ENCODE results near the gene ETNK1.

The ETNK1 gene

DNA sequence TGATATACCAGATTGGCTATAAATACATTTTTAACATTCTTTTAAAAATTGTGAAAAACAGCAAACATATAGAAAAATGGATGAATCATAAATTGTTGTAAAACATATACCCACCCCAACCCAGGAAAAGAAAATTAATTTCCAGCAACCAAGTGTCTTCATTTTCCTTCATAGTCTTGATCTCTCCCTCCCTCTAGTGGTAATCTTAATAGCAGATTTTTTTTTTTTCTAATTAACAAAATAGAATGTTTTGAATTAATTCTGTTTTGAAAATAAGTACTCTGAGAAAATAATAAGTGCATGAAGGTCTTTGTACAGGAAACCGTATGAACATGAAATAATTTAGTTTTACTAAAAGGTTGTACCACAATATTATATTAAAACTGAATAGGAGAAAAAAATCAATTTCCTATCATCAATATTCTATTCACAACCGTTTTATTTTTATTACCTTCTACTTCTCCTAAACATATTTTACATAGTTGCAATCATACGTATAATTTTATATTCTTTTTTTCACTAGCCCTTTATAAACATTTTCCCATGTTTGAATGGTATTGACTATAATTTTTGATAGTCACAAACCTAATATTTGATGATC is 7.0 kb downstream of the ETNK1 start:
- 93 to 100% methylated on average over 2 of the region's 3 CpGs for WGBS, 2 experiments
- H3K9me3 ChIP-seq (ENCODE audit: control insufficient read depth, low read length), result no peaks in the 10 kb centered on the region
- H3K27ac ChIP-seq (ENCODE audit: insufficient read depth, low read depth, low read length, poor library complexity, severe bottlenecking), result no peak overlapping the region
- H3K27me3 ChIP-seq (ENCODE audit: control insufficient read depth, insufficient read depth, low read length, poor library complexity, severe bottlenecking), result no peaks in the 10 kb centered on the region
- no peak overlapping the region for H3K4me3 ChIP-seq (ENCODE audit: insufficient read depth, low read depth, low read length)
- H3K4me1 ChIP-seq (ENCODE audit: control insufficient read depth, insufficient read depth, low read length), result peaks cover 10% of the 10 kb centered on the region
- H3K36me3 ChIP-seq (ENCODE audit: control insufficient read depth, insufficient read depth, low read length), result no peaks in the 10 kb centered on the region

DNA sequence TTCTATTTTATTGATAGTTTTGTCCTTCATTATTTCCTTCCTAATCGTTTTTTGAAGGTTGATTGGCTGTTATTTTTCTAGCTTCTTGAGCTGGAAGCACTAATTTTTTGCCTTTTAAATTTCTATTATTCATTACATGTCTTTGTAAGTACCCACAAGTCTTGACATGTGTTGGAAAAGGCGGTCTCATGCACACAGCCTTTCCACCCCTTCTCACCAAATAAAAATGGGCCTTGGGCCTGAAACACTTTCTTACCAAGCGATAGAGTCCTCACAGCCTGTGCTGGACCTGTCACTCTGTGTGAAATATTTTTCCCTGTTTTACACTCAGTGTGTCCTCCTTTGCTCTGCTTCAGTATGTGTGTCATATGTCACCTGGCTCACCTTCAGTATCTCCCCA is 9.9 kb downstream of the ETNK1 start:
- no peaks in the 10 kb centered on the region for H3K9me3 ChIP-seq (ENCODE audit: control insufficient read depth, low read length)
- no peaks in the 10 kb centered on the region for H3K36me3 ChIP-seq (ENCODE audit: control insufficient read depth, insufficient read depth, low read length)
- no peak overlapping the region for H3K4me3 ChIP-seq (ENCODE audit: insufficient read depth, low read depth, low read length)
- no peaks in the 10 kb centered on the region for H3K27me3 ChIP-seq (ENCODE audit: control insufficient read depth, insufficient read depth, low read length, poor library complexity, severe bottlenecking)
- H3K27ac ChIP-seq (ENCODE audit: insufficient read depth, low read depth, low read length, poor library complexity, severe bottlenecking), result no peak overlapping the region
- H3K4me1 ChIP-seq (ENCODE audit: control insufficient read depth, insufficient read depth, low read length), result no peaks in the 10 kb centered on the region
- WGBS, 2 experiments, result 96 to 97% methylated on average over 2 to 3 of the region's 3 CpGs

DNA sequence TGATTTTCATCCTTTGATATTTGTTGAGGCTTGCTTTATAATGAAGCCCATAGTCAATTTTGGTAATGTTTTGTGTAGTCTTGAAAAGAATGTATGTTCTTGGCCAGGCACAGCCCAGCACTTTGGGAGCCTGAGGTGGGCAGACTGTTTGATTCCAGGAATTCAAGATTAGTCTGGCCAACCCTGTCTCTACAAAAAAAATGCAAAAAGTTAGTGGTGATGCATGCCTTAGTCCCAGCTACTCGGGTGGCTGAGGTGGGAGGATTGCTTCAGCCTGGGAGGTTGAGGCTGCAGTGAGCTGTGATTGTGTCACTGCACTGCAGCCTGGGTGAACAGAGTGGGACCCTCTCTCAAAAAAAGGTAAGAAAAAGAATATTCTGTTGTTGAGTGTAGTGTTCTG is 10.8 kb downstream of the ETNK1 start:
- no peaks in the 10 kb centered on the region for H3K36me3 ChIP-seq (ENCODE audit: control insufficient read depth, insufficient read depth, low read length)
- H3K9me3 ChIP-seq (ENCODE audit: control insufficient read depth, low read length), result no peaks in the 10 kb centered on the region
- H3K27me3 ChIP-seq (ENCODE audit: control insufficient read depth, insufficient read depth, low read length, poor library complexity, severe bottlenecking), result no peaks in the 10 kb centered on the region
- H3K4me1 ChIP-seq (ENCODE audit: control insufficient read depth, insufficient read depth, low read length), result no peaks in the 10 kb centered on the region
- H3K4me3 ChIP-seq (ENCODE audit: insufficient read depth, low read depth, low read length), result no peak overlapping the region
- 78% methylated on average over 1 of the region's 1 CpG for WGBS, 2 experiments
- no peak overlapping the region for H3K27ac ChIP-seq (ENCODE audit: insufficient read depth, low read depth, low read length, poor library complexity, severe bottlenecking)

DNA sequence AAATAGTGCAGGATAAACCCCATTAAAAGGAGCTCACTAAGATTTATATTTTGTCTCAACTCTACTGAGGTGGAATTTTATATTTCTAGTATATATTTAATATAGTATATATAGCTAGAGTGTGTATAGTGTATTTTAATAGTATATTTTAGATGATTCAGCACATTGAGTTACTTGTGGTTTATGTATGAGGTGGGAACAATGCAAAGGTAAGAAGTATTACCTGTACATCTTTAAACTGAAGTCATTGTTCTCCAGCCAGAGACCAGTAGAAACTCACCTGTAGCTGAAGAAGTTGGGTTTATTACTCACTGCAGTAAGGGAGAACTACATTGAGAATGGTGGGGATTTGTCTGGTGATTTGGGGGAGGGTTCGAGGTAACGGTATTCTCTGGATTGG is 15.9 kb downstream of the ETNK1 start:
- Histone ChIP-seq H3K27ac (ENCODE audit: insufficient read depth, low read depth, low read length, poor library complexity, severe bottlenecking) (no peak overlapping the region), H3K27me3 (ENCODE audit: control insufficient read depth, insufficient read depth, low read length, poor library complexity, severe bottlenecking) (no peaks in the 10 kb centered on the region), H3K9me3 (ENCODE audit: control insufficient read depth, low read length) (no peaks in the 10 kb centered on the region), H3K4me3 (ENCODE audit: insufficient read depth, low read depth, low read length) (no peak overlapping the region), H3K36me3 (ENCODE audit: control insufficient read depth, insufficient read depth, low read length) (no peaks in the 10 kb centered on the region), H3K4me1 (ENCODE audit: control insufficient read depth, insufficient read depth, low read length) (no peaks in the 10 kb centered on the region)
- WGBS, 2 experiments, result 97 to 100% methylated on average over 2 of the region's 2 CpGs

DNA sequence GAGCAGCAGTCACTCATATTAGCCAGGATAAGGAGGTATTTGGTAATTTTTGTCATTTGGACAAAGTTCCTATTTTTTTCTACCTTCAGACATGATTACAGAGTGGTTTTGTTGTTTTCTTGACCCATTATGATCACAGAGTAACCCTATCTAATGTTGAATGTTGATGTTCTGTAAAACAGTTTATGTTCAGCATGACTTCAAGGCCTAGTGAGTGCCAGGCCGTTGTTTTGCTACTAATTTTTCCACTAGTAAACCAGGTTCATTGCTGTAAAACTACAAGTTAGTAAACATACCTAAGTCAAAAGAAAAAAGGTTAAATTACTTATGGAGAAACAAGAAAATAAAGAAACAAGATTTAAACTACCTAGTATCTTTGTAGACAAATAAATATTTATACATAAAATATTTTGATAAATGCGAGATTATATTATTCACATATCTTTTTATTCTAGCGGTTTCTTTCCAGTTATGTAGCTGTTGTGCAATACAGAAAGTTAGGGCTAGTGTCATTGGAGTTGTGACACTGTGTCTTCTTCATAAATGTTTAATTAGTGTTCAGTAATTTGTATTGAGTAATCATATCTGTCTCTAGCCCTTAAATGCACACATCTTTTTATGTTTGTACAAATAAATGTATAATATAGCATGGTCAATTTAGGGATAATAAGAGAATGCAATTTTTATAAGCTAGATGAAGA is 16.5 kb downstream of the ETNK1 start:
- no peaks in the 10 kb centered on the region for H3K27me3 ChIP-seq (ENCODE audit: control insufficient read depth, insufficient read depth, low read length, poor library complexity, severe bottlenecking)
- H3K4me1 ChIP-seq (ENCODE audit: control insufficient read depth, insufficient read depth, low read length), result no peaks in the 10 kb centered on the region
- no peak overlapping the region for H3K27ac ChIP-seq (ENCODE audit: insufficient read depth, low read depth, low read length, poor library complexity, severe bottlenecking)
- H3K4me3 ChIP-seq (ENCODE audit: insufficient read depth, low read depth, low read length), result no peak overlapping the region
- WGBS, 2 experiments, result 94% methylated on average over 2 of the region's 3 CpGs; no CpG with 5 or more reads in 1 of the 2 experiments
- H3K36me3 ChIP-seq (ENCODE audit: control insufficient read depth, insufficient read depth, low read length), result no peaks in the 10 kb centered on the region
- no peaks in the 10 kb centered on the region for H3K9me3 ChIP-seq (ENCODE audit: control insufficient read depth, low read length)

DNA sequence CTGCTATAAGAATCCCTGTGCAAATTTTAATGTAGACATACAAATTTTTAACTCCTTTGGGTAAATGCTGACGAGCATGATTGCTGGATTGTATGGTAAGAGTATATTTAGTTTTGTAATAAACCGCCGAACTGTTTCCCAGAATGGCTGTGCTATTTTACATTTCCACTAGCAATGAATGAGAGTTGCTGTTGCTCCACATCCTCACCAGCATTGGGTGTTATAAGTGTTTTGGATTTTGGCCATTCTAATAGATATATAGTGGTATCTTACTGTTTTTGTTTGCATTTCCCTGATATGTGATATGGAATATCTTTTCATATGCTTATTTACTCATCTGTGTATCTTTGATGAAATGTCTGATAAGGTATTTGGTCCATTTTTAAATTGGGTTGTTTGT is 23.7 kb downstream of the ETNK1 start:
- Histone ChIP-seq H3K27me3 (ENCODE audit: control insufficient read depth, insufficient read depth, low read length, poor library complexity, severe bottlenecking) (no peaks in the 10 kb centered on the region), H3K27ac (ENCODE audit: insufficient read depth, low read depth, low read length, poor library complexity, severe bottlenecking) (no peak overlapping the region), H3K4me3 (ENCODE audit: insufficient read depth, low read depth, low read length) (no peak overlapping the region), H3K36me3 (ENCODE audit: control insufficient read depth, insufficient read depth, low read length) (no peaks in the 10 kb centered on the region), H3K4me1 (ENCODE audit: control insufficient read depth, insufficient read depth, low read length) (no peaks in the 10 kb centered on the region), H3K9me3 (ENCODE audit: control insufficient read depth, low read length) (no peaks in the 10 kb centered on the region)
- 98% methylated on average over 3 of the region's 3 CpGs for WGBS, 2 experiments

DNA sequence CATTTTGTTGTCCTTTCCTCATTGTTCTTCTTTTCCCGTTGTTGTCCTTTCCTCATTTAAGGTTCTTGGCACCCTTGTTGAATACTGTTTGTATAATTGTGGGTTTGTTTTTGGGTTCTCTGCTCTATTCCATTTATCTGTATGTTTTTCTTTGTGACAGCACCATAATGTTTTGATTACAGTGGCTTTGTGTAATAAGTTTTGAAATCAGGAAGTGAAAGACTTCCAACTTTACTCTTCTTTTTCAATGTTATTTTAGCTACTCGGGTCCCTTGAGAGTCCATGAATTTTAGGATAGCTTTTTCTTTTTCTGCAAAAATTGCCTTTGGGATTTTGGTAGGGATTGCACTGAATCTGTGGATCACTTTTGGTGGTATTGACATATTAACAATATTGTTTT is 28.1 kb downstream of the ETNK1 start:
- Histone ChIP-seq H3K4me1 (ENCODE audit: control insufficient read depth, insufficient read depth, low read length) (no peaks in the 10 kb centered on the region), H3K4me3 (ENCODE audit: insufficient read depth, low read depth, low read length) (no peak overlapping the region), H3K27ac (ENCODE audit: insufficient read depth, low read depth, low read length, poor library complexity, severe bottlenecking) (no peak overlapping the region), H3K9me3 (ENCODE audit: control insufficient read depth, low read length) (no peaks in the 10 kb centered on the region), H3K36me3 (ENCODE audit: control insufficient read depth, insufficient read depth, low read length) (no peaks in the 10 kb centered on the region), H3K27me3 (ENCODE audit: control insufficient read depth, insufficient read depth, low read length, poor library complexity, severe bottlenecking) (no peaks in the 10 kb centered on the region)
- 90 to 100% methylated on average over 1 to 2 of the region's 2 CpGs for WGBS, 2 experiments

DNA sequence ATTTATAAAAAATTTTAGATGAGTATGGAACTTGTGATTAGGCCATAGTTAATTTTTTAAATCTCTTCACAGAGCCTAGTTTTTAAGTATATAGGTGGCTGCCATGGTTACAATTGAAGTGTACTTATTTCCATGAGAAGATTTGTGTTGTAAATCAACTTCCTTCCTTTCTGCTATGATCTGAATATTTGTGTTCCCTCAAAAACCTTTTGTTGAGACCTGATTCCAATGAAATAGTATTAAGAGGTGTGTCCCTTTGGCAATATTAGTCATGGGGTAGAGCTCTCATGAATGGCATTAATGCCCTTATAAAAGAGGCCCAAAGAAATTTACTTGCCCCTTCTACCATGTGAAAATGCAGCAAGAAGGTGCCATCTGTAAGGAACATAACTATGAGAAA is 28.8 kb downstream of the ETNK1 start:
- H3K36me3 ChIP-seq (ENCODE audit: control insufficient read depth, insufficient read depth, low read length), result no peaks in the 10 kb centered on the region
- no peaks in the 10 kb centered on the region for H3K9me3 ChIP-seq (ENCODE audit: control insufficient read depth, low read length)
- no peaks in the 10 kb centered on the region for H3K27me3 ChIP-seq (ENCODE audit: control insufficient read depth, insufficient read depth, low read length, poor library complexity, severe bottlenecking)
- H3K27ac ChIP-seq (ENCODE audit: insufficient read depth, low read depth, low read length, poor library complexity, severe bottlenecking), result no peak overlapping the region
- H3K4me3 ChIP-seq (ENCODE audit: insufficient read depth, low read depth, low read length), result no peak overlapping the region
- no peaks in the 10 kb centered on the region for H3K4me1 ChIP-seq (ENCODE audit: control insufficient read depth, insufficient read depth, low read length)

DNA sequence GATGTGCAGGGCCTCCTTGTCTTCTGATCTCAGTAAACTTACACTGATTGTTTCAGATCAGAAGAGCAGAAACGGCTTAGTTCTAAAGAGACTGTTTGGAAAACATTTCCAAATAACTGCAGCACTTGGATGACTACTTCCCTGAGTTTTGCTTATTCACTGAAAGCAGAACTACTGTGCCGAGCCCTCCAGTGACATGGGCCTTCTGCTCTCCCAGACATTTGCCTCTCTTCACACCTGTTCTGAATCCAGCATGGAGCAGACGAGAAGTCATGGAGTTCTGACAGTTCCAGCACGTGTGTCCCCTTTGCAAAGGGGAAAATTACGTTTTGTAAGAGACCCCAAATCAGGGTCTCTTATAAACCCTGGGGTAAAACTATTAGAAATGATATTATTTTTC is 31.4 kb downstream of the ETNK1 start:
- H3K36me3 ChIP-seq (ENCODE audit: control insufficient read depth, insufficient read depth, low read length), result no peaks in the 10 kb centered on the region
- no peak overlapping the region for H3K4me3 ChIP-seq (ENCODE audit: insufficient read depth, low read depth, low read length)
- no peak overlapping the region for H3K27ac ChIP-seq (ENCODE audit: insufficient read depth, low read depth, low read length, poor library complexity, severe bottlenecking)
- no peaks in the 10 kb centered on the region for H3K4me1 ChIP-seq (ENCODE audit: control insufficient read depth, insufficient read depth, low read length)
- H3K27me3 ChIP-seq (ENCODE audit: control insufficient read depth, insufficient read depth, low read length, poor library complexity, severe bottlenecking), result no peaks in the 10 kb centered on the region
- H3K9me3 ChIP-seq (ENCODE audit: control insufficient read depth, low read length), result no peaks in the 10 kb centered on the region
- WGBS, 2 experiments, result 92 to 93% methylated on average over 5 of the region's 5 CpGs

DNA sequence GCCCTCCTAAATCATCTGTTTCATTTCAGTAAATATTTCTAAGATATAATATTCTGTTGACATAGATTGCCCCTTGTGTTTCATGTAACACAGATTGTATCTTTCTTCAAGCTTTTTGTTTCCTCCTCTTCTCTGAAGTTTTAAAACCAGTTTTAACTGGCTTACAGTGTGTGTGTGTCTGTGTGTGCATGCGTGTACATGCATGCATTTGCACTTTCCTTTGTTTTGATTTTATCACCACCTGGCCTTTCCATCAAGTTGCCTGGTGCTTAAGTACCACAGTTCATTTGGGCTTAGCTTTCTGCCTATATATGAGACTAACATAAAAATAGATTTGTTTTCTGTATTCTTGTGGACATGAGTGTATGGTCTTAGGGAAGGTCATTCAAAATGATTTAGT is 31.9 kb downstream of the ETNK1 start:
- Histone ChIP-seq H3K4me1 (ENCODE audit: control insufficient read depth, insufficient read depth, low read length) (no peaks in the 10 kb centered on the region), H3K36me3 (ENCODE audit: control insufficient read depth, insufficient read depth, low read length) (no peaks in the 10 kb centered on the region), H3K27me3 (ENCODE audit: control insufficient read depth, insufficient read depth, low read length, poor library complexity, severe bottlenecking) (no peaks in the 10 kb centered on the region), H3K27ac (ENCODE audit: insufficient read depth, low read depth, low read length, poor library complexity, severe bottlenecking) (no peak overlapping the region), H3K4me3 (ENCODE audit: insufficient read depth, low read depth, low read length) (no peak overlapping the region), H3K9me3 (ENCODE audit: control insufficient read depth, low read length) (no peaks in the 10 kb centered on the region)
- 80 to 100% methylated on average over 1 of the region's 1 CpG for WGBS, 2 experiments

Data from ectodermal cell (in vitro differentiated cells).